GM12874 (cell line): ENCODE results near the gene KLHL3.

ENCODE experiments used
- TF ChIP-seq, protein P1 (sequence below): IDR thresholded peaks from 2 replicates; pipeline ENCODE4 v1.5.1; 2011; ENCODE audit warnings: low read depth, mild to moderate bottlenecking, control low read depth, low read length, moderate library complexity; ENCODE audit not compliant: insufficient read depth

Gene KLHL3

DNA sequence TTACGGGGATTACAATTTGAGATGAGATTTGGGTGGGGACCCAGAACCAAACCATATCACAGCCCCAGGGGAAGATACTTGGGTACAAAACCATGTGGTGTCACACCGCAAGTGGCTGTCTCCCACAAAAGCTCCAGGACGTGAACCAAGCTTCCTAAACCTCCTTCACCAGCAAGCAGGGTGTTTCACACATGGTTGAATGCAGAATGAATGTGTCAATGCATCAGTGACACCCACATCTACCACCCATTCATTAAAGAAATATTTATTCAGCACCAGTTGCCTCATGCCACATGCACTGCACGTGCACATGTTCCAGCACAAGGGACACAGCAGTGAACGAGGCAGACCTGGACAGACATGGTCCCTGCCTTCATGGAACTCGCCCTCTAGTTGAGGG is 165.8 kb downstream of the KLHL3 start:
- TF ChIP-seq, protein P1, sequence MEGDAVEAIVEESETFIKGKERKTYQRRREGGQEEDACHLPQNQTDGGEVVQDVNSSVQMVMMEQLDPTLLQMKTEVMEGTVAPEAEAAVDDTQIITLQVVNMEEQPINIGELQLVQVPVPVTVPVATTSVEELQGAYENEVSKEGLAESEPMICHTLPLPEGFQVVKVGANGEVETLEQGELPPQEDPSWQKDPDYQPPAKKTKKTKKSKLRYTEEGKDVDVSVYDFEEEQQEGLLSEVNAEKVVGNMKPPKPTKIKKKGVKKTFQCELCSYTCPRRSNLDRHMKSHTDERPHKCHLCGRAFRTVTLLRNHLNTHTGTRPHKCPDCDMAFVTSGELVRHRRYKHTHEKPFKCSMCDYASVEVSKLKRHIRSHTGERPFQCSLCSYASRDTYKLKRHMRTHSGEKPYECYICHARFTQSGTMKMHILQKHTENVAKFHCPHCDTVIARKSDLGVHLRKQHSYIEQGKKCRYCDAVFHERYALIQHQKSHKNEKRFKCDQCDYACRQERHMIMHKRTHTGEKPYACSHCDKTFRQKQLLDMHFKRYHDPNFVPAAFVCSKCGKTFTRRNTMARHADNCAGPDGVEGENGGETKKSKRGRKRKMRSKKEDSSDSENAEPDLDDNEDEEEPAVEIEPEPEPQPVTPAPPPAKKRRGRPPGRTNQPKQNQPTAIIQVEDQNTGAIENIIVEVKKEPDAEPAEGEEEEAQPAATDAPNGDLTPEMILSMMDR = no peak
